HUDEP-2 (cell line): Measurements from ENCODE around the gene LRP11.
A peak's percentile ranks its signal among the peaks of the same experiment; 100 is the strongest.
"Not testable (repeated sequence)": the region's sequence is repeated elsewhere in the genome, so short reads cannot be mapped to it uniquely, and the experiment has no call there.

Experiments used
- DNase-seq, 76 experiments: peaks; one replicate each; lab custom pipeline; 2025; ENCODE audit not compliant: unreplicated experiment in 76 of 76; lab: John Stamatoyannopoulos, UW

LRP11 gene

DNA sequence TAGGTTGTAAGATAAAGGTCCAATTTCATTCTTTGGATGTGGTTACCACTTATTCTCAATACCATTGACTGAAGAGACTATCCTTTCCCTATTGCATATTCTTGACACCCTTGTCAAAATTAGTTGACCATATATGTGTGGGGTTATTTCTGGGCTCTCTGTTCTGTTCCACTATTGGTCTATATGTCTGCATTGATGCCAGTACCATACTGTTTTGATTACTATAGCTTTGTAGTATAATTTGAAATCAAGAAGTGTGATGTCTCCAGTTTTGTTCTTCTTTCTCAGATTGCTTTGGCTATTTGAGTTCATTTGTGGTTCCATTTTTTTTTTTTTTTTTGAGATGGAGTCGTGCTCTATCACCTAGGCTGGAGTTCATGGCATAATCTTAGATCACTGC lies 8.1 kb upstream of the LRP11 start:
- DNase-seq = no peak

DNA sequence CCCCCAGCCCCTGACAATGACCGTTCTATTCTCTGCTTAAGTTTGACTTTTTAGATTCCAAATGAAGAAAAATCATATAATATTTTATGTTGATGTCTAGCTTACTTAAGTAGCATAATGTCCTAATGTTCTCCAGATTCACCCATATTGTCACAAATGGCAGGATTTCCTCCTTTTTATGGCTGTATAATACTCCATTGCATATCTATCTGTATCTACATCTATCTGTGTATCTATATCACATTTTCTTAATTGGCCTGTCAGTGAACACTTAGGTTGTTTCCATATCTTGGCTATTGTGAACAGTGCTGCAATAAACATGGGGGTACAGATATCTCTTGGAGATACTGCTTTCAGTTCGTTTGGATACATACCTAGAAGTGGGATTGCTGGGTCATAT lies 7.0 kb upstream of the LRP11 start:
- DNase-seq = no peak

DNA sequence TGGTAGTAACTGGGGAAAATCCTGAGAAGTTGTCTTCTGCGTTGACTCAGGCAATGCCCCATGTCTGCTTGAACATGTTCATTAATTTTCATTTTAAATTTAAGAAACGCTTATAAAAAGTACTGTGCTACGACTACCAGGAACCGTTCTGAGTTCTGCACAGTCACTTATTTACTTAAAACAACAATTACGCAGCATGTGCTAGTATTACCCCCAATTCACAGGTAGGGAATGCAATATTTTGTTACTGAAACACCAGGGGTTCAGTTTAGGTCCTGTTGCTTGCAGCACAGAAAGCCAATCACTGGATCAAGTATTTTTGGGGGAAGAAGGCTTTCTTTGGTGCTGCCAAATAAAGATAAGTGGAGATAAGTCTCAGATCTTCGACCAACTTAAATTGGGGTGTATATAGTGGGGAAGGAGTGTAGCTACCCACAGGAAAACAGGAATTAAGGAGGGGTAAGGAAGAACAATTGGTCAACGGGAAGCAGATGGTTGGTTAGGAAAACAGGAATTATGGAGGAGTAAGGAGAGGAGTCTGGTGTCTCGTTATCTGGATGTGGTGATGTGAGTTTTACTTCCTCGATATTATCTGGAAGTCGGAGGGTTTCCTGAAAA lies 5.2 kb upstream of the LRP11 start:
- no peak for DNase-seq

DNA sequence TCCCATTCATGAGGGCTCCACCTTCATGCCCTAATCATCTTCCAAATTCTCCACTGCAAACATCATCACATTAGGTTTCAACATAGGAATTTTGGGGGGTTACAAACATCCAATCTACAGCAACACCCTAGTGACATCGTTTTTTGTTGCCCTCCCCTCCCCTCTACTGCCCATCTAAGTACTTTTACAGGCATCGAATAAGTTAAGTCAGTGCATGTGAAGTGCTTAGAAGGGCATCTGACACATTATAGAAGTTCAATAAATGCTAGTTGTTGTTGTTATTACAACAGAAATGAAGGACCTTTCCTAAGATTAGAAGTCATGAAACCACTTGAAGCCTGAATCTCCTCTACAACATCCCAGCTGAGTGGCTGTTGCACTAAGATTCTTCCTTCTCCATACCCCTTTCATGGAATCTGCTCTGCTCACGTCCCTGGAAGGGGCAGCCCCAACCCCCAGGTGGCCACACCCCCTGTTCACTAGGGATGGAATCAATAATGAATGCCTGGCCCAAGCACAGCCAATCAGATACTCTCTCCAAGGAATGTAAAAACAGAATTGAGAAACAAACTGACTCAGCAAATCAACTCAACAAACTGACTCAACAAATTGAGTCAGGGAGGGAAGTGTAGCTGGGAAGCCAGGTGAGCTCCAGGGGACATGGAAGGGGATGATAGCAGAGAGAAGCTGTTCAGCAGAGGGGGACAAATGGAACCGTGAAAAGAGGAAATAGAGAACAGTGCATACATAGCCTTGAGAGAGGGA lies 3.9 kb upstream of the LRP11 start:
- no peak for DNase-seq

- DNase-seq = peak in 20 of 76 experiments; percentile 13 to 67 (median 34)
These were observed 698 bp upstream of the LRP11 start for GRCh38 chr6:149864578-149865535.

DNA sequence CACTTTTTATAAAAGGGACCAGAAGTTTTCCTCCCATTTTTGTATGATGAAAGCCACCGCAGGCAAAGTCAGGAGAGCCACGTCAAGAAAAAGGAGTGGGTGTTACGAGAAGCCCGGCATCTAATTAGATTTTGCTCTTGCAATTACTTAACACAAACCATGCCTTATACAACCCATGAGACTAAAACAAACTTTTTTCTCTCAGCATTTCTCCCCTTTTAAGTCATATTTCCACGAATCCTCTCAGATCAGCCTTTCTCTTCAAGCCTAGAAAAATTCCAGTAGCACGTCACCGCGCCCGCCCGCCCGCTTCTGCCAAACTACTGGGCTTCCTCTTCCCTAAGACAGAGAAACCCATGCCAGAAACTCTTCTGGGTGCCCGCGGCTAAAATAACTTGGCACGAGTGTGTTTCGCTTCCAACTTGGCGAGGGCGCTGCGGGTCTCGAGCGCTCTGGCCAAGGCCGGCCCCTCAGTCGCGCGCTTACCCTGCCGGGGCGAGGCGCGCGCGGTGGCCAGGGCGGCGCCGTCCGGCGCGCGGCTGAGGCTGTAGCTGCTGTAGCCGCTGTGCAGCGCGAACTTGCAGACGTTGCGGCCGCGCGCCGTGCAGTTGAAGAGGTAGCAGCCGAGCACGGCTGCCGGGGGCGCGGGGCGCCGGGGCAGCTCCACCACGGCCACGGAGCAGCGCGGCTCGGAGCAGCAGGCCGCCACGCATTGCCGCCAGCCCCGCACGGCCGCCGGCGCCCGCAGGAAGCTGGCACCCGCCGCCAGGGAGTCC lies 1.0 kb downstream of the LRP11 start:
- peak in 32 of 76 experiments; percentile 4 to 57 (median 32) for DNase-seq

DNA sequence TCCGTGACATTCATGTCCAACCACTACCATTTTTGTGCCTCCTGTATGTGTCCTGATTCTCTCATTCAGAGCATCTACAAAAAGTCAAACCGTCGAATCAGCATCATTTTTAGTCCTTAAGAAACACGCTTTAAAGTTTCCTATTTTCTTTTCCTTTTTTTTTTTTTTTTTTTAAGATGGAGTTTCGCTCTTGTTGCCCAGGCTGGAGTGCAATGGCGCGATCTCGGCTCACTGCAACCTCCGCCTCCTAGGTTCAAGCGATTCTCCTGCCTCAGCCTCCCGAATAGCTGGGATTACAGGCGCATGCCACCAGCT lies 1.8 kb downstream of the LRP11 start:
- not testable (repeated sequence) for DNase-seq

- no peak for DNase-seq
These were observed 2.3 kb downstream of the LRP11 start for GRCh38 chr6:149861603-149862423.

GRCh38 chr6:149860834-149861602 lies 3.1 kb downstream of the LRP11 start:
- DNase-seq = no peak

GRCh38 chr6:149860513-149860833 lies 3.7 kb downstream of the LRP11 start:
- DNase-seq = no peak

GRCh38 chr6:149859938-149860337 lies 4.2 kb downstream of the LRP11 start:
- DNase-seq = no peak

DNA sequence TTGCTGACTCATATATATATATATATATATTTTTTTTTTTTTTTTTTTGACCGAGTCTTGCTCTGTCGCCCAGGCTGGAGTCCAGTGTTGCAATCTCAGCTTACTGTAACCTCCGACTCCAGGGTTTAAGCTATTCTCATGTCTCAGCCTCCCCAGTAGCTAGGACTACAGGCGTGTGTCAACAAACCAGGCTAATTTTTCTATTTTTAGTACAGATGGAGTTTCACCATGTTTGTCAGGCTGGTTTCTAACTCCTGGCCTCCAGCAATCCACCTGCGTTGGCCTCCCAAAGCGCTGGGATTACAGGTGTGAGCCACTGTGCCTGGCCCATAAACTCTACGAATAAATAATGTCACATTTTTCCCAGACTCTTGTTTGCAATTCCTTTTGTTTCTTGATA lies 4.8 kb downstream of the LRP11 start:
- no peak for DNase-seq

DNA sequence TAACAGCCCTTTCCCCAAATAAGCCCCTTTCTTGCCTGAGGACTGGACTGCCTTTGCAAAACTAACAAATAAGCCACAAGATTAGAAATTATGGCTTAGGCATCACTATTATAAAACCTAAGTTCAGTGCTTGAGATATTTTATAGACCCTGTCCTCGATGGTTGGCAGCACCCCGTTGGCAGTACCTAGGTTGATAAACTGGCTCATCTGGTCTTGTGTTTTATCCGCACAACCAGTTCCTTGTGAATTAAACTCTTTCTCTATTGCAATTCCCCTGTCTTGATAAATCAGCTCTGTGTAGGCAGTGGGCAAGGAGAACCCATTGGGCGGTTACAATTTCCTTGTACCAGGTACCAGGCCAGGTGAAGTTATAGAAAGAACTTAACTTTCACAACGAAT lies 6.6 kb downstream of the LRP11 start:
- no peak for DNase-seq

- DNase-seq = no peak
These were observed 7.7 kb downstream of the LRP11 start for GRCh38 chr6:149856256-149856994.

GRCh38 chr6:149855741-149856140 lies 8.4 kb downstream of the LRP11 start:
- no peak for DNase-seq

GRCh38 chr6:149855040-149855654 lies 9.0 kb downstream of the LRP11 start:
- DNase-seq = no peak

GRCh38 chr6:149854532-149854931 lies 9.6 kb downstream of the LRP11 start:
- DNase-seq = peak in 1 of 76 experiments; percentile 11

DNA sequence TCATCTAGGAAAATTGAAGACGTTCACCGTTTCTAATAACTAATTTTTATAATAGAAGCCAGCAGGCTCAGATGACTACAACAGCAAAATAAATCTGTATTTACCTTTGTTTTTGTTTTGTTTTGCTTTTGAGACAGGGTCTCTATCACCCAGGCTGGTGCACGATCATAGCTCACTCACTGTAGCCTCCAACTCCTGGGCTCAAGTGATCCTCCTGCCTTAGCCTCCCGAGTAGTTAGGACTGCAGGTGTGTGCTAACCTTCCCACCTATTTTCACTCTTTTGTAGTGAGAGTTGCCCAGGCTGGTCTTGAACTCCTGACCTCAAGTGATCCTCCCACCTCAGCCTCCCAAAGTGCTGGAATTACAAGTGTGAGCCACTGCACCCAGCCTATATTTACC lies 10.1 kb downstream of the LRP11 start:
- not testable (repeated sequence) for DNase-seq
